B cell (primary cell): Measurements from ENCODE around the gene TCF7L2. TPM values are rescaled to one million over a fixed set of nuclear protein-coding genes. Genes with fewer than 3 reads are reported as not detected.
"Not testable (repeated sequence)": the region's sequence is repeated elsewhere in the genome, so short reads cannot be mapped to it uniquely, and the experiment has no call there.

Experiments
- ATAC-seq: fragments of 200-7000 bp; cut with Tn5 transposase; one replicate; pipeline ENCODE4 v1.10.0; 2021; ENCODE audit warnings: low read depth, mild to moderate bottlenecking, moderate number of reproducible peaks, moderate library complexity
- CTCF ChIA-PET: fragments of 350-600 bp; sonication (Branson Sonifier 250); formaldehyde crosslinking; loops from one replicate; lab custom pipeline; 2021; ENCODE audit warnings: antibody characterized with exemption, inconsistent platforms; lab: Charles Lee
- POLR2A ChIA-PET: fragments of 350-600 bp; sonication (Branson Sonifier 250); formaldehyde crosslinking; loops from one replicate; lab custom pipeline; 2021; ENCODE audit warnings: antibody characterized with exemption; lab: Charles Lee
- DNase-seq: peaks from one replicate; pipeline ENCODE4 v3.0.0; 2013
- H2AFZ ChIP-seq: 2 replicates; pipeline ENCODE4 v1.6.1; 2012; ENCODE audit warnings: mild to moderate bottlenecking, low read depth, low read length; ENCODE audit not compliant: insufficient read depth, poor library complexity, severe bottlenecking
- H3K27ac ChIP-seq, 2 donors: 1 replicate in 1 of 2; 2 replicates in 1 of 2; pipeline ENCODE4 v1.5.1; 2012 to 2013; ENCODE audit warnings: low read length in 2 of 2, mild to moderate bottlenecking in 2 of 2, moderate library complexity in 1 of 2
- H3K27me3 ChIP-seq, 4 experiments: fragments of 200-600 bp in 1 of 4; sonication (generic) in 1 of 4; replicated peaks in 1 of 4; 1 replicate in 2 of 4; 2 replicates in 2 of 4; pipeline versions ENCODE4 v1.6.1 to v1.7.0; 2013 to 2016; ENCODE audit warnings: low read length in 3 of 4, mild to moderate bottlenecking in 2 of 4, mixed read lengths in 1 of 4, moderate library complexity in 1 of 4; ENCODE audit not compliant: insufficient read depth in 4 of 4, control insufficient read depth in 3 of 4; ENCODE audit errors: control extremely low read depth in 1 of 4
- H3K36me3 ChIP-seq, 2 experiments: replicated peaks in 1 of 2; 1 replicate in 1 of 2; 2 replicates in 1 of 2; pipeline versions ENCODE4 v1.6.1 to v1.7.1; 2013; ENCODE audit warnings: low read length in 1 of 2; ENCODE audit not compliant: insufficient read depth in 2 of 2, control insufficient read depth in 1 of 2; ENCODE audit errors: control extremely low read depth in 1 of 2, extremely low read depth in 1 of 2
- H3K4me1 ChIP-seq, 2 donors: fragments of 200-600 bp in 1 of 2; sonication (generic) in 1 of 2; 1 replicate in 1 of 2; 2 replicates in 1 of 2; pipeline versions ENCODE4 v1.5.1 to v1.6.1; 2013 to 2017; ENCODE audit warnings: low read length in 2 of 2; ENCODE audit not compliant: control insufficient read depth in 2 of 2, insufficient read depth in 2 of 2
- H3K4me2 ChIP-seq: replicated peaks from 2 replicates; pipeline ENCODE3; 2012; ENCODE audit warnings: mild to moderate bottlenecking, low read depth, low read length; ENCODE audit not compliant: poor library complexity, severe bottlenecking
- H3K4me3 ChIP-seq, 5 experiments: fragments of 200-600 bp in 1 of 5; sonication (generic) in 1 of 5; 1 replicate in 3 of 5; 2 replicates in 2 of 5; pipeline versions ENCODE4 v1.5.1 to v1.7.0; 2011 to 2016; ENCODE audit warnings: low read length in 4 of 5, mild to moderate bottlenecking in 4 of 5, low read depth in 2 of 5, control low read depth in 1 of 5, moderate library complexity in 1 of 5; ENCODE audit not compliant: insufficient read depth in 1 of 5; ENCODE audit errors: control extremely low read depth in 1 of 5, extremely low read depth in 1 of 5
- H3K79me2 ChIP-seq: fragments of 200-600 bp; sonication (generic); one replicate; pipeline ENCODE4 v1.6.0; 2016; ENCODE audit warnings: low read length; ENCODE audit not compliant: control insufficient read depth, insufficient read depth
- H3K9ac ChIP-seq: fragments of 200-600 bp; sonication (generic); 2 replicates; pipeline ENCODE4 v1.6.1; 2017; ENCODE audit warnings: mild to moderate bottlenecking, low read length, moderate library complexity
- H3K9me3 ChIP-seq, 3 donors: one replicate each; pipeline versions ENCODE4 v1.6.1 to v1.7.1; 2013; ENCODE audit warnings: low read length in 2 of 3; ENCODE audit not compliant: control insufficient read depth in 2 of 3, insufficient read depth in 1 of 3; ENCODE audit errors: control extremely low read depth in 1 of 3
- H4K20me1 ChIP-seq: 2 replicates; pipeline ENCODE4 v1.6.0; 2012; ENCODE audit warnings: mild to moderate bottlenecking, low read length; ENCODE audit not compliant: insufficient read depth, control insufficient read depth, poor library complexity, severe bottlenecking
- H3K27ac Mint-ChIP-seq: one replicate; pipeline ENCODE4 v1.8.0; 2021; ENCODE audit warnings: mixed read lengths
- H3K27me3 Mint-ChIP-seq: one replicate; pipeline ENCODE4 v1.8.0; 2021; ENCODE audit warnings: mixed read lengths
- H3K4me1 Mint-ChIP-seq: one replicate; pipeline ENCODE4 v1.8.0; 2021; ENCODE audit warnings: mixed read lengths
- H3K4me3 Mint-ChIP-seq: one replicate; pipeline ENCODE4 v1.8.0; 2021; ENCODE audit warnings: mixed read lengths
- H3K9me3 Mint-ChIP-seq: one replicate; pipeline ENCODE4 v1.8.0; 2022; ENCODE audit warnings: mixed read lengths; ENCODE audit not compliant: insufficient read depth
- CTCF ChIP-seq: fragments of 200-600 bp; IDR thresholded peaks from one replicate; pipeline ENCODE4 v1.8.0; 2022; ENCODE audit warnings: antibody characterized with exemption, mild to moderate bottlenecking
- EZH2 ChIP-seq: IDR thresholded peaks from 2 replicates; pipeline ENCODE4 v1.6.1; 2012; ENCODE audit warnings: borderline replicate concordance, low read depth, mild to moderate bottlenecking, moderate library complexity, low read length; ENCODE audit not compliant: insufficient read depth, poor library complexity, severe bottlenecking
- WGBS: methylation state at CpG from one replicate; pipeline ENCODE4 v1.1.5; 2013; ENCODE audit warnings: missing lambda C conversion rate; ENCODE audit not compliant: insufficient coverage; 5-methylcytosine and 5-hydroxymethylcytosine counted together
- intact Hi-C: fragments of 100-400 bp; cut with micrococcal nuclease; formaldehyde crosslinking; loops from one replicate; pipeline ENCODE4 v1.10.0; 2022
- polyA plus RNA-seq: library from polyadenylated mRNA; depleted of rRNA; stranded (reverse); fragments of >200 nt; gene quantifications from 2 replicates; pipeline ENCODE4 v1.2.3, GENCODE V29; 2012
- total RNA-seq, 2 donors: library from RNA; stranded (reverse); fragments of 120-200 nt in 1 of 2; gene quantifications; 1 replicate in 1 of 2; 2 replicates in 1 of 2; pipeline versions ENCODE4 v1.2.3 to v1.2.4, GENCODE V29; 2013 to 2022

TCF7L2 gene
- total and polyA plus RNA-seq, 2 donors (not counting 1 experiment from before 2014, with no cell fraction given): 0.48 to 1.1 TPM

- H3K9me3 ChIP-seq: no peaks in the 10 kb centered on the region
- ATAC-seq (no peak), DNase-seq (no peak)
- no peaks in the 10 kb centered on the region for H3K79me2 ChIP-seq
- TF ChIP-seq CTCF (no peak), EZH2 (no peak)
- no peak overlapping the region for H3K9ac ChIP-seq
- no peak overlapping the region for H3K4me3 Mint-ChIP-seq
- H3K4me1 Mint-ChIP-seq: no peaks in the 10 kb centered on the region
- no peak overlapping the region for H2AFZ ChIP-seq
- no peaks in the 10 kb centered on the region for H3K27me3 ChIP-seq
- no peaks in the 10 kb centered on the region for H3K9me3 Mint-ChIP-seq
- H3K4me1 ChIP-seq: no peaks in the 10 kb centered on the region
- no peaks in the 10 kb centered on the region for H3K36me3 ChIP-seq
- intact Hi-C loops: no loop called here
- H3K27ac Mint-ChIP-seq: no peak overlapping the region
- no peaks in the 10 kb centered on the region for H3K27me3 Mint-ChIP-seq
- H3K4me2 ChIP-seq: no peak overlapping the region
- H4K20me1 ChIP-seq: no peaks in the 10 kb centered on the region
- CTCF ChIA-PET: no interaction called here
- POLR2A ChIA-PET: no interaction called here
- H3K27ac ChIP-seq: no peak overlapping the region
- no peak overlapping the region for H3K4me3 ChIP-seq
- WGBS: 94% methylated on average over 2 of the region's 5 CpGs
Observed at GRCh38 chr10:113064039-113064438, 114.0 kb downstream of the TCF7L2 start.

GRCh38 chr10:113066120-113066519 lies 116.1 kb downstream of the TCF7L2 start:
- H3K4me1 Mint-ChIP-seq, DNase-seq, H3K36me3 ChIP-seq, H4K20me1 ChIP-seq, POLR2A ChIA-PET, H3K79me2 ChIP-seq, H3K27me3 ChIP-seq, H3K9me3 Mint-ChIP-seq, H3K27me3 Mint-ChIP-seq, intact Hi-C loops, H3K9ac ChIP-seq, H3K4me1 ChIP-seq, H3K27ac ChIP-seq, H2AFZ ChIP-seq, ATAC-seq, H3K4me3 Mint-ChIP-seq, H3K9me3 ChIP-seq, H3K4me2 ChIP-seq, H3K27ac Mint-ChIP-seq, H3K4me3 ChIP-seq, CTCF ChIA-PET: not testable (repeated sequence)
- WGBS: no CpG with 5 or more reads among the region's 8 CpGs
